Glomerular visceral epithelial cell (primary cell): ENCODE results near the gene SSRP1.
"Not testable (repeated sequence)": the region's sequence is repeated elsewhere in the genome, so short reads cannot be mapped to it uniquely, and the experiment has no call there.

Experiments
- DNase-seq: peaks from one replicate; pipeline ENCODE4 v3.0.0-alpha.2; 2016; ENCODE audit errors: extremely low spot score

SSRP1 gene, protein sequence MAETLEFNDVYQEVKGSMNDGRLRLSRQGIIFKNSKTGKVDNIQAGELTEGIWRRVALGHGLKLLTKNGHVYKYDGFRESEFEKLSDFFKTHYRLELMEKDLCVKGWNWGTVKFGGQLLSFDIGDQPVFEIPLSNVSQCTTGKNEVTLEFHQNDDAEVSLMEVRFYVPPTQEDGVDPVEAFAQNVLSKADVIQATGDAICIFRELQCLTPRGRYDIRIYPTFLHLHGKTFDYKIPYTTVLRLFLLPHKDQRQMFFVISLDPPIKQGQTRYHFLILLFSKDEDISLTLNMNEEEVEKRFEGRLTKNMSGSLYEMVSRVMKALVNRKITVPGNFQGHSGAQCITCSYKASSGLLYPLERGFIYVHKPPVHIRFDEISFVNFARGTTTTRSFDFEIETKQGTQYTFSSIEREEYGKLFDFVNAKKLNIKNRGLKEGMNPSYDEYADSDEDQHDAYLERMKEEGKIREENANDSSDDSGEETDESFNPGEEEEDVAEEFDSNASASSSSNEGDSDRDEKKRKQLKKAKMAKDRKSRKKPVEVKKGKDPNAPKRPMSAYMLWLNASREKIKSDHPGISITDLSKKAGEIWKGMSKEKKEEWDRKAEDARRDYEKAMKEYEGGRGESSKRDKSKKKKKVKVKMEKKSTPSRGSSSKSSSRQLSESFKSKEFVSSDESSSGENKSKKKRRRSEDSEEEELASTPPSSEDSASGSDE

DNA sequence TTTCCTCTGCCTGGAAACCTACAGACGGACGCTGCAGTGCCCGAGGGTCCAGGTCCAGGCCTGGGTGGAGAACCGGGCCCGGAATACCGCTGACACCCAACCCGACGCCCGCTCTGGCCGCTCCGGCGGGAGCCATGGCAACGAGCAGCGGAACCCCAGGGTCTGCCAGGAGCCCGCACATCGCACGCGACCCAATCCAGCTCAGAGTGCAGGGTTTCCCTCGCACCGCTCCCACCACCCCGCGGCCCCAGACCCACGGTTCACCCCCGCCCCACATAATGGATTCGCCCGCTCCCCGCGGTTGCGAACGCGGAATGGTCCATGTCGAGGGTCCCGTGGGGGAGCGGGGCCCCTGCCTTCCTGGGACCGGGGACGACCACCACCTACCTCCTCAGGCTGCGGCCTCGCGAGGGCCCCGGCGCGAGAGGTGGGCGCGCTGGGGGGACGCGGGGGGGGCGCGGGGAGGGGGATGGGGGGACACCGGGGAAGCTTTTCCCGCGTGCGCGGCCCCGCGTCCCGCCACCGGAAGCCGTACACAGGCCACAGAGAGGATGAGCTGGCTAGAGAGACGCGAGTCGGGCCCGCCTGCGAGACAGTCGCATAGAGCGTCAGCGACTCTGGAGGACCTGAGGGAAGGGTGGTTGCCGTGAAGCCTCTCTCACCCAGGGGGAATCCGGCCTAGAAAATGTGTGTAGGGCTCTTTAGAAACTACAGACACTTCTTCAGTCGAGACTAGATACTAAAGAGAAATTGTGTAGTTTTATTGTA lies at the start of gene SSRP1:
Gene SSRP1, minus strand, starts transcription at position 550 of the 768 bp plus-strand sequence. CDS start 771 bp downstream, outside the sequence.
- peak; percentile 84 for DNase-seq

DNA sequence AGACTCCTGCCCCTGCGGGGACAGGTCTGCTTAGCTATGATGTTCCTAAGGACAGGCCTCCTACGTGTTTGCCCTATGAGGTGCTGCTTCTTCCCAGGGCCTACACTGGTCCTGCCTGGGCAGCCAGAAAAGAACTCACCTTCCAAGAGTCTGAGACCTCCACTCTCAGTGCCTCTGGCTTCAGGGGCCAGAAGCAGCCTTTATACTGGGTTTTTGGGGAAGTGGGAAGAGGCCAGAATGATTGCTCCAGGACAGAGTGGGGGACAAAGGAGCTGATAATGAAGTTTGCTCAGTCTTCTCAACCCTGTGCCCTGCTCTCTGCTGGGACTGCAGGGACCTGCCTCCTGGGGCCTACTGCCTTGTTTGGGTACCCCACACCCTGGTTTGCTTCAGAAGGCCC lies 45.3 kb upstream of the SSRP1 start, which contains the start of gene PRG3:
Gene PRG3, minus strand, starts transcription at position 176 of the 400 bp plus-strand sequence. CDS start 442 bp downstream, outside the sequence.
- no peak for DNase-seq

DNA sequence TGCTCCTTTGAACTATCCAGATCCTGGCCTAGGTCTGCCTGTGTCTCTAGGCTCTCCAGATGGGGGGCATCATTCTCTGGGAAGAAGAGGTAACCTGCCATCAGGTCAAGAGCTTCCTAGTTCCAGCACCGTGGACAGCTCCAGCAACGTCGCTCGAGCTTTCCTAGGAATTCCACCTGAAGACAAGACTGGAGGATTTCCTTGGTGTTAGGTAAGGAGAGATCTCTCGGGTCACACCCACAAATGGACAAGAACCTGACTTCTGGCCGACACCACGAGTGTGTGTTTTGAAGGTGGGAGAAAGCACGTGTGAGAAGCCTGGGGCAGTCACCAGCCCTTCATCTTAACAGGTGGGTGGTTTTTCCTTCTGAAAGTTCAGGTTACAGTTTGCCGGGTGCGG lies 44.0 kb upstream of the SSRP1 start:
- peak; percentile 17 for DNase-seq

GRCh38 chr11:57378186-57378585 lies 42.5 kb upstream of the SSRP1 start:
- DNase-seq = no peak

DNA sequence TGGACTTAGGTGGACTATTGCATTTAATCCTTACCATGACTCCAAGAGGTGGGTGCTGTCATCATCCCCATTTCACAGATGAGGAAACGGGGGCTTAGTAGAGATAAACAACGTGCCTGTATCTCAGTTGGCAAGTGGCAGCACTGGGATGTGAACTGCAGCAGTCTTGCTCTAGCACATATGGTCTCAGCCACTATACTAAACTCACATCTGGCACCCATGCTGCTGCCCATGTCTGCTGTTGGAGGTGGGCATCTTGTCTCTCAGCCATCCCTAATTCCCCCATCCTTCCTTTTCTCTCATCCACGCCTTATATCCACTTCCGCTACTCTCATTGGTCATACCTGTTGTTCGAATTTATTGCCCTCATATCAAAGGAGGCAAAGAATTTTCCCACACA lies 41.4 kb upstream of the SSRP1 start:
- DNase-seq = no peak

DNA sequence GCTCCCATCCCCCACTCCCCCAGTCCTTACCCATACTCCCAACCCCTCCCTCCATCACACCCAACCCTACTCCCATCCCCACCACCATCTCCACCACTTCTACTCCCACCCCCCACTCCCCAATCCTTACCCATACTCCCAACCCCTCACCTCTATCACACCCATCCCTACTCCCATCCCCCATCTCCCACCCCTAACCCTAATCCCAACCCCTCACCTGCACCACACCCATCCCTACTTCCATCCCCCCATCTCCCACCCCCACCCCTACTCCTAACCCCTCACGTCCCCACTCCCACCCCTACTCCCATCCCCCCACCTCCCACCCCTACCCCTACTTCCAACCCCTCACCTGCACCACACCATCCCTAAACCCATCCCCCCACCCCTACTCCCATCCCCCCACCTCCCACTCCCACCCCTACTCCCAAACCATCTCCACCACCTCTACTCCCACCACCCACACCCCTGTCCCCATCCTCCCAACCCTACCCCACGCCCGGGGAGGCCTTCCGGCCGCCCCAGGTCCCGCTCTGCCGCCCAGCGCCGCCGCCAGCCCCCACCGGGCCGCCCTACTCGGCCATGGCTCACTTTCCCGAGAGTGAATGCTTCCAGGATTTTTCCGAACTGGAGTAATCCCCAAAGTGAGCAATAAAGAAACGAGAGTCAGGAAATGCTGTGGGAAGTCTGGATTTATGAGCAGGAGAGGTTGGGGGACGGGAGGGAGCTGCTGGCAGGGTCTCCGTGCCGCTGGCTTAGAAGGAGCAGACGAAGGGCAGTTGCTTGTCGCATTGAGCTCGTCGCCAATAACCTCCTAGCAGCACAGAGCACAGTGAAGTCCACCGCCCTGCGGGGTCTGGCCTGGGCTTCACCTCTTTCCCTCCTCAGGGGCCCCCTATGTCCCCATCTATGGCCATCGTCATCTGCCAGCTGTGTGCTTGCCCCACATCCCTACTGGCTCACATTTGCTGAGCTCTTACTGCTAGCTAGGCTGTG lies 40.7 kb upstream of the SSRP1 start:
- DNase-seq = no peak

GRCh38 chr11:57375490-57375889 lies 39.8 kb upstream of the SSRP1 start:
- no peak for DNase-seq

DNA sequence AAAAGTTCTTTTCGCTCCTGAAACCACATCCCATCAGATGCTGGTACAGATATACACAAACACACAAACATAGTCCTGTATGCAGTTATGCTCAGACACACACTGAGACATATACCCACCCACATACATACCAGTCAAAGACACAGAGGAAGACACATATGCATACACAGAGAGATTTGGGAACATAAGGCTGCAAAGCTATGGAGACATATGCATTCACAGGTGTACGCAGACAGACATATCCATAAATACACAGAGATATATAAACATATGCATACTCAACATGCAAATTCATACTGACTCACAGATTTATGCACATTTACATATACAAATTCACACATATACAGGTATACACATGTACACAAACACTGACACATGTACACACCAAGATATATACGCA lies 39.3 kb upstream of the SSRP1 start:
- no peak for DNase-seq

DNA sequence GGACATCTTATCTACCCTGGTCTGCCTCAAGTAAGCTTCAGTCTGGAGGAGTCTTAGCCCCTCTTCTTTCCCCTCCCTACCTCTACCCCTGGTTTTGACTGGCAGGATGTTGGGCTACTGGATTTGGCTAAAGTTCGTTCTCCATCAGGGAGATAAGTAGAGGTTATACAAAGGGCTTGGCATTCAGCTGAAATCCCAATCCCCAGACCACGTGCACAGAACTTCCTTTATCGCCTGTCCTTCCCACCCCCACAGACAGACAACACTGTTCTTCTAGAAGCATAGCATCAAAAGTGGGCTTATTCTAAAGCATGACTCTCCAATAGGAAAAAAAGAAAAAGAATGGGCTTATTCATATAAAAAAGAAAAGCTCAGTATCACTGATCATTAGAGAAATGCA lies 37.5 kb upstream of the SSRP1 start:
- DNase-seq = no peak

DNA sequence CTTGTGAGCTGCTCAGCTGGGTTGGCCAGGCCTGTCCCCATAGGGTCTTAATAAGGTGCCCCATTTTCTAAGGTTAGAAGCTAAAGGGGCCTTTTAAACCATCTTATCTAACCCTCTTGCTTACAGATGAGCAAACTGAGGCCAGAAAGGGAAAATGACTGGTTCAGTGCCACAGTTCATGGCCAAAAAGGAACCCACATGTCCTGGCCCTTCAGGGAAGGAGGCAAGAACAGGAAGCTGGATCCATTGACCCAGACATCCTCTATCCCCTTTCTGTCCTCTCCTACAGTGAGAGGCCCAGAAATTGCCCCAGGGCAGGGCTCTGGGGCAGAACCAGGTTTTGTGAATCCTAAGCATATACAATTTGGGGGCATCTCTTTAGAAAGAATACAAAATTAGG lies 35.2 kb upstream of the SSRP1 start:
- no peak for DNase-seq

DNA sequence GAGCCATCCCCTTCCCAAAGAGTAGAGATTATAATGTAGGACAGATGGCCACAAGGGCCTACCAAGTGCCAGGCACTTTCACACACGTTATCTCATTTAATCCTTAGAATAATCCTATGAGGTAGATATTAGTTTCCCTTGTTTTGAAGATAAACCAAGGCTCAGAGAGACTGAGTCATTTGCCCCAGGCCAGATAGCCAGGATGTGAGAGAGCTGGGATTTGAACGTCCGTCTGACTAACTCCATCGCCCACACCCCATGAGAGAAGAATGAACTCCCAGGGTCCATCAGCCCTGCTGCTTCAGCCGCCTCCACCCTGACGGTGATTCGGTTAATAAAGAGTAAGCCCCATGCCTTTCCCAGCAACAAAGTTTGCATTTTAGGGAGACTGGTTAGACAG lies 34.6 kb upstream of the SSRP1 start:
- no peak for DNase-seq

DNA sequence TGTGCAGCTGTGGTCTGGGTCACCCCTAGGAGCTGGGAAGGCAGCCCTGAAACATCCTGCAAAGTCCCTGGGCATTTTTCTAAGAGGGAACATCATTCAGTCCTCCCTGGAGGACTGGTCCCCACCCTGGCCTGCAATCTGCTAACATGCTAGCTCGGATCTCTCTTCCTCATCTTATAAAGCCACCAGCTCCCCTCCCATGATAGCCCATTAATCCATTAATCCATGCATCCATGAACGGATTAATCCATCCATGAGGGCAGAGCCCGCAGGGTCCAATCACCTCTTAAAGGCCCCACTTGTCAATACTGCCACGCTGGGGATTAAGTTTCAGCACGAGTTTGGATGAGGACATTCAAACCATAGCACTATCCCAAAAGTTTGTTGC lies 33.1 kb upstream of the SSRP1 start:
- DNase-seq = no peak

DNA sequence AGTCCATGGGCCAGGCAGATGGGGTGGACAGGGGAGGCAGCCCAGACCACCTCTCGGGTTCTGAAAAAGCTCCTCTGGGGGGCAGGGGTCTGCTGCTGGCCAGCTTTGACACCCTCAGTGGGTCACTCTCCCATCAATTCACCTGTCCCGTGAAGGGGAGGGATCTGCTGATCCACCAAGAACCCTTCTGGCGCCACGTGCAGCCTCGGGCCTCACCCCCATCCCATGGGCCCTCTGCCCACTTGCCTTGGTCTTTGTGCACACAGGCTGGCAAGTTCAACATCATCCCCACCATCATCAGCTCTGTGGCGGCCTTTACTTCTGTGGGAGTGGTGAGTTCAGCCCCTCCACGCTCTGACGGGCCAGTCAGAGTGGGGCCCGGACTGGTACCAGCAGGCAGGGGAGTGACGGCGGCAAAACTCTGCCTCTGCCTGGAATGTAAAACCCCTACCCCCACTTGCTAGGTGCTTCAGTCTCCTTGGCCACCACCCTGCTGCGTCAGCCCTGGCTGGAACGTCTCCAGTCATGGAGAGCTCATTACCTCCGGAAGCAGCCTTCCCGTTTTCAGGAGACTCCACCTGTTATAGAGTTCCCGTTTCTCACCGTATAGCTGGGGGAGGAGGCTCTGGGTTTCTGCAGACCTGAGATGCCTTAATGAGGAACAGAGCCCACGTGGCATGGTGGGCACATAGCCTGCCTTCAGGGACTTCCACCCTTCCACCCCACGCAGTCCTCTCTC lies 32.6 kb upstream of the SSRP1 start:
- no peak for DNase-seq

GRCh38 chr11:57364851-57365660 lies 29.4 kb upstream of the SSRP1 start:
- DNase-seq = no peak

GRCh38 chr11:57363131-57364080 lies 27.7 kb upstream of the SSRP1 start:
- no peak for DNase-seq

GRCh38 chr11:57361926-57362325 lies 26.2 kb upstream of the SSRP1 start:
- DNase-seq = no peak

GRCh38 chr11:57361420-57361819 lies 25.7 kb upstream of the SSRP1 start:
- not testable (repeated sequence) for DNase-seq

DNA sequence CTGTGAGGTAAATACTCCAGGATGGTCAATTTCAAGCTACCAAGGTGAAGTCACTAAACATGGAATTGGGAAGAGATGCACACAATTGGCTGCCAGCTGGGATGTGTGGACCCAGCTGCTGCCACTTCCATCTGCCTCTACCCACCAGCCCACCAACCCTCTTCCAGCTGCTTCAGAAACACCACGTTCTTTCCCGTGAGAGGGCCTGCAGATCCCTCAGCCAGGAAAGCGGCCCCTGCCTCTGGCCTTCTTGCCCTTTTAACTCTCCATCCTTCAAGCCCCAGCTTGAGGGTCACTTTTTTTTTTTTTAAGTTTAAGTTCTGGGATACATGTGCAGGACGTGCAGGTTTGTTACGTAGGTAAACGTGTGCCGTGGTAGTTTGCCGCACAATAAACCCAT lies 25.3 kb upstream of the SSRP1 start:
- no peak for DNase-seq
